Natural killer cell (primary cell): Measurements from ENCODE around the gene GMFB. TPM values are rescaled to one million over a fixed set of nuclear protein-coding genes. Genes with fewer than 3 reads are reported as not detected.

Experiments used
- total RNA-seq, 4 donors: library from RNA; stranded (reverse); fragments of 120-200 nt in 1 of 4; gene quantifications; one replicate each; pipeline versions ENCODE4 v1.2.3 to v1.2.4, GENCODE V29; 2013 to 2022

The GMFB gene
- total RNA-seq, 3 donors from 2014 or later (not counting 1 experiment from before 2014, with no cell fraction given), result 46.4 to 55.1 (median 52.8) TPM

Other genes starting within 250 kb of the GMFB start
- gene CDKN3, start 92.0 kb downstream of the GMFB start, total RNA-seq, result 1 to 10 TPM in 2 of 3 donors, under 1 TPM in 1; 0.89 to 3.0 (median 1.8) TPM
- gene CNIH1, start 47.6 kb downstream of the GMFB start, total RNA-seq, result 10 to 100 TPM; 20.4 to 30.9 (median 25.7) TPM
- 10 to 100 TPM; 25.4 to 30.1 (median 26.7) TPM for gene CGRRF1, start 20.9 kb upstream of the GMFB start, total RNA-seq
- gene SAMD4A, start 78.1 kb upstream of the GMFB start, total RNA-seq, result 1 to 10 TPM in 2 of 3 donors, under 1 TPM in 1; 0.70 to 1.6 (median 1.4) TPM